Measurements from ENCODE around the gene GPN2.

The GPN2 gene

GRCh38 chr1:26832249-26832960, 57.7 kb downstream of the GPN2 start:
- no peak for DNase-seq (ENCODE audit: low read depth in 2 of 2)

- no peak for DNase-seq (ENCODE audit: low read depth in 2 of 2)
Measured at GRCh38 chr1:26831546-26832248, 58.4 kb downstream of the GPN2 start.

- DNase-seq (ENCODE audit: low read depth in 2 of 2), result no peak
Measured at GRCh38 chr1:26831059-26831458, 59.0 kb downstream of the GPN2 start.

- no peak for DNase-seq (ENCODE audit: low read depth in 2 of 2)
Measured at GRCh38 chr1:26829184-26829911, 60.7 kb downstream of the GPN2 start.

- DNase-seq (ENCODE audit: low read depth in 2 of 2), result no peak
Measured at GRCh38 chr1:26828411-26828991, 61.6 kb downstream of the GPN2 start.

- DNase-seq (ENCODE audit: low read depth in 2 of 2), result no peak
Measured at GRCh38 chr1:26827663-26828062, 62.4 kb downstream of the GPN2 start.

GRCh38 chr1:26827106-26827604, 62.9 kb downstream of the GPN2 start:
- DNase-seq (ENCODE audit: low read depth in 2 of 2), result no peak

- DNase-seq (ENCODE audit: low read depth in 2 of 2), result peak; percentile 60 to 63
Measured at GRCh38 chr1:26826261-26827105, 63.6 kb downstream of the GPN2 start, which contains the start of gene ZDHHC18. ZDHHC18 (plus strand) TSS chr1:26826688; CDS start chr1:26826805, 117 bp downstream.
